Measurements from ENCODE around the gene NAALADL2. TPM values are rescaled to one million over a fixed set of nuclear protein-coding genes. Genes with fewer than 3 reads are reported as not detected.

NAALADL2 gene
- total RNA-seq, 2 experiments from 2014 or later: not detected

- DNase-seq (no peak), ATAC-seq (no peak)
- Mint-ChIP-seq H3K9me3 (ENCODE audit: low read depth) (peaks cover 3% of the 10 kb centered on the region), H3K27ac (no peak overlapping the region), H3K4me1 (no peaks in the 10 kb centered on the region), H3K27me3 (no peaks in the 10 kb centered on the region), H3K36me3 (no peaks in the 10 kb centered on the region), H3K4me3 (no peak overlapping the region)
- CTCF ChIA-PET: no interaction called here
These were observed 519.2 kb downstream of the NAALADL2 start for GRCh38 chr3:175378348-175378747.

- Mint-ChIP-seq H3K27me3 (no peaks in the 10 kb centered on the region), H3K4me1 (no peaks in the 10 kb centered on the region), H3K36me3 (no peaks in the 10 kb centered on the region), H3K9me3 (ENCODE audit: low read depth) (peaks cover 5% of the 10 kb centered on the region), H3K4me3 (no peak overlapping the region), H3K27ac (no peak overlapping the region)
- CTCF ChIA-PET: no interaction called here
- ATAC-seq (no peak), DNase-seq (no peak)
These were observed 522.6 kb downstream of the NAALADL2 start for GRCh38 chr3:175381685-175382084.

GRCh38 chr3:175383371-175383770, 524.2 kb downstream of the NAALADL2 start:
- CTCF ChIA-PET: no interaction called here
- ATAC-seq: no peak
- DNase-seq: no peak

GRCh38 chr3:175383813-175384212, 524.7 kb downstream of the NAALADL2 start:
- Mint-ChIP-seq H3K27ac (no peak overlapping the region), H3K4me3 (no peak overlapping the region), H3K9me3 (ENCODE audit: low read depth) (peaks cover 2% of the 10 kb centered on the region), H3K36me3 (no peaks in the 10 kb centered on the region), H3K4me1 (no peaks in the 10 kb centered on the region), H3K27me3 (no peaks in the 10 kb centered on the region)
- CTCF ChIA-PET: no interaction called here
- no peak for DNase-seq
- no peak for ATAC-seq

More at GRCh38 chr3:175383371-175383770, 524.2 kb downstream of the NAALADL2 start:
- H3K4me3 Mint-ChIP-seq: no peak overlapping the region
- no peaks in the 10 kb centered on the region for H3K27me3 Mint-ChIP-seq
- H3K27ac Mint-ChIP-seq: no peak overlapping the region
- peaks cover 2% of the 10 kb centered on the region for H3K9me3 Mint-ChIP-seq (ENCODE audit: low read depth)
- no peaks in the 10 kb centered on the region for H3K36me3 Mint-ChIP-seq
- H3K4me1 Mint-ChIP-seq: no peaks in the 10 kb centered on the region

- H3K4me3 Mint-ChIP-seq: no peak overlapping the region
- ATAC-seq (no peak), DNase-seq (no peak)
- H3K27ac Mint-ChIP-seq: no peak overlapping the region
- H3K9me3 Mint-ChIP-seq (ENCODE audit: low read depth): peaks cover 2% of the 10 kb centered on the region
- CTCF ChIA-PET: no interaction called here
- no peaks in the 10 kb centered on the region for H3K36me3 Mint-ChIP-seq
- no peaks in the 10 kb centered on the region for H3K4me1 Mint-ChIP-seq
- no peaks in the 10 kb centered on the region for H3K27me3 Mint-ChIP-seq
These were observed 525.4 kb downstream of the NAALADL2 start for GRCh38 chr3:175384569-175384968.

GRCh38 chr3:175386630-175387029, 527.5 kb downstream of the NAALADL2 start:
- Mint-ChIP-seq H3K4me3 (no peak overlapping the region), H3K9me3 (ENCODE audit: low read depth) (peaks cover 2% of the 10 kb centered on the region), H3K27me3 (no peaks in the 10 kb centered on the region), H3K36me3 (no peaks in the 10 kb centered on the region), H3K27ac (no peak overlapping the region), H3K4me1 (no peaks in the 10 kb centered on the region)
- DNase-seq (no peak), ATAC-seq (no peak)
- CTCF ChIA-PET: no interaction called here

GRCh38 chr3:175389560-175389959, 530.4 kb downstream of the NAALADL2 start:
- CTCF ChIA-PET: no interaction called here

GRCh38 chr3:175391601-175392000, 532.5 kb downstream of the NAALADL2 start:
- DNase-seq: no peak
- Mint-ChIP-seq H3K27ac (no peak overlapping the region), H3K9me3 (ENCODE audit: low read depth) (peaks cover 9% of the 10 kb centered on the region)

More at GRCh38 chr3:175389560-175389959, 530.4 kb downstream of the NAALADL2 start:
- Mint-ChIP-seq H3K27me3 (no peaks in the 10 kb centered on the region), H3K9me3 (ENCODE audit: low read depth) (peaks cover 10% of the 10 kb centered on the region), H3K27ac (no peak overlapping the region), H3K36me3 (no peaks in the 10 kb centered on the region), H3K4me3 (no peak overlapping the region), H3K4me1 (no peaks in the 10 kb centered on the region)
- DNase-seq: no peak
- no peak for ATAC-seq

GRCh38 chr3:175392653-175393052, 533.5 kb downstream of the NAALADL2 start:
- CTCF ChIA-PET: no interaction called here
- peaks cover 10% of the 10 kb centered on the region for H3K9me3 Mint-ChIP-seq (ENCODE audit: low read depth)
- H3K36me3 Mint-ChIP-seq: no peaks in the 10 kb centered on the region
- no peaks in the 10 kb centered on the region for H3K4me1 Mint-ChIP-seq
- ATAC-seq (no peak), DNase-seq (no peak)
- no peaks in the 10 kb centered on the region for H3K27me3 Mint-ChIP-seq
- no peak overlapping the region for H3K27ac Mint-ChIP-seq
- H3K4me3 Mint-ChIP-seq: no peak overlapping the region

More at GRCh38 chr3:175391601-175392000, 532.5 kb downstream of the NAALADL2 start:
- no peak for ATAC-seq
- H3K4me1 Mint-ChIP-seq: no peaks in the 10 kb centered on the region
- CTCF ChIA-PET: no interaction called here
- H3K27me3 Mint-ChIP-seq: no peaks in the 10 kb centered on the region
- H3K4me3 Mint-ChIP-seq: no peak overlapping the region
- H3K36me3 Mint-ChIP-seq: no peaks in the 10 kb centered on the region

- H3K4me3 Mint-ChIP-seq: no peak overlapping the region
- H3K36me3 Mint-ChIP-seq: no peaks in the 10 kb centered on the region
- DNase-seq (no peak), ATAC-seq (no peak)
- H3K4me1 Mint-ChIP-seq: no peaks in the 10 kb centered on the region
- CTCF ChIA-PET: no interaction called here
- peaks cover 11% of the 10 kb centered on the region for H3K9me3 Mint-ChIP-seq (ENCODE audit: low read depth)
- H3K27ac Mint-ChIP-seq: no peak overlapping the region
- no peaks in the 10 kb centered on the region for H3K27me3 Mint-ChIP-seq
These were observed 538.2 kb downstream of the NAALADL2 start for GRCh38 chr3:175397372-175397771.

GRCh38 chr3:175398676-175399075, 539.5 kb downstream of the NAALADL2 start:
- no peak for ATAC-seq
- Mint-ChIP-seq H3K36me3 (no peaks in the 10 kb centered on the region), H3K4me3 (no peak overlapping the region), H3K27ac (no peak overlapping the region), H3K4me1 (no peaks in the 10 kb centered on the region), H3K27me3 (no peaks in the 10 kb centered on the region), H3K9me3 (ENCODE audit: low read depth) (peaks cover 6% of the 10 kb centered on the region)
- CTCF ChIA-PET: no interaction called here
- DNase-seq: no peak

GRCh38 chr3:175399156-175399840, 540.2 kb downstream of the NAALADL2 start:
- no peaks in the 10 kb centered on the region for H3K4me1 Mint-ChIP-seq
- H3K27me3 Mint-ChIP-seq: no peaks in the 10 kb centered on the region
- DNase-seq (no peak), ATAC-seq (no peak)
- H3K4me3 Mint-ChIP-seq: no peak overlapping the region
- CTCF ChIA-PET: no interaction called here
- peaks cover 4% of the 10 kb centered on the region for H3K9me3 Mint-ChIP-seq (ENCODE audit: low read depth)
- H3K27ac Mint-ChIP-seq: no peak overlapping the region
- H3K36me3 Mint-ChIP-seq: no peaks in the 10 kb centered on the region

GRCh38 chr3:175404027-175404426, 544.9 kb downstream of the NAALADL2 start:
- Mint-ChIP-seq H3K4me1 (no peaks in the 10 kb centered on the region), H3K27me3 (no peaks in the 10 kb centered on the region), H3K4me3 (no peak overlapping the region), H3K36me3 (no peaks in the 10 kb centered on the region), H3K9me3 (ENCODE audit: low read depth) (no peaks in the 10 kb centered on the region), H3K27ac (no peak overlapping the region)
- CTCF ChIA-PET: no interaction called here
- no peak for ATAC-seq
- DNase-seq: no peak

GRCh38 chr3:175404621-175405020, 545.5 kb downstream of the NAALADL2 start:
- CTCF ChIA-PET: no interaction called here
- no peaks in the 10 kb centered on the region for H3K27me3 Mint-ChIP-seq
- no peak overlapping the region for H3K27ac Mint-ChIP-seq
- H3K4me1 Mint-ChIP-seq: no peaks in the 10 kb centered on the region
- no peak overlapping the region for H3K4me3 Mint-ChIP-seq
- no peaks in the 10 kb centered on the region for H3K36me3 Mint-ChIP-seq
- DNase-seq (no peak), ATAC-seq (no peak)
- no peaks in the 10 kb centered on the region for H3K9me3 Mint-ChIP-seq (ENCODE audit: low read depth)

- no peaks in the 10 kb centered on the region for H3K36me3 Mint-ChIP-seq
- H3K27ac Mint-ChIP-seq: no peak overlapping the region
- H3K9me3 Mint-ChIP-seq (ENCODE audit: low read depth): peaks cover 3% of the 10 kb centered on the region
- H3K4me3 Mint-ChIP-seq: no peak overlapping the region
- ATAC-seq (no peak), DNase-seq (no peak)
- H3K4me1 Mint-ChIP-seq: no peaks in the 10 kb centered on the region
- no peaks in the 10 kb centered on the region for H3K27me3 Mint-ChIP-seq
- CTCF ChIA-PET: no interaction called here
These were observed 551.1 kb downstream of the NAALADL2 start for GRCh38 chr3:175410251-175410650.
